ENCODE results near the gene FNIP1.
A peak's percentile ranks its signal among the peaks of the same experiment; 100 is the strongest.
"Not testable (repeated sequence)": the region's sequence is repeated elsewhere in the genome, so short reads cannot be mapped to it uniquely, and the experiment has no call there.

Gene FNIP1

DNA sequence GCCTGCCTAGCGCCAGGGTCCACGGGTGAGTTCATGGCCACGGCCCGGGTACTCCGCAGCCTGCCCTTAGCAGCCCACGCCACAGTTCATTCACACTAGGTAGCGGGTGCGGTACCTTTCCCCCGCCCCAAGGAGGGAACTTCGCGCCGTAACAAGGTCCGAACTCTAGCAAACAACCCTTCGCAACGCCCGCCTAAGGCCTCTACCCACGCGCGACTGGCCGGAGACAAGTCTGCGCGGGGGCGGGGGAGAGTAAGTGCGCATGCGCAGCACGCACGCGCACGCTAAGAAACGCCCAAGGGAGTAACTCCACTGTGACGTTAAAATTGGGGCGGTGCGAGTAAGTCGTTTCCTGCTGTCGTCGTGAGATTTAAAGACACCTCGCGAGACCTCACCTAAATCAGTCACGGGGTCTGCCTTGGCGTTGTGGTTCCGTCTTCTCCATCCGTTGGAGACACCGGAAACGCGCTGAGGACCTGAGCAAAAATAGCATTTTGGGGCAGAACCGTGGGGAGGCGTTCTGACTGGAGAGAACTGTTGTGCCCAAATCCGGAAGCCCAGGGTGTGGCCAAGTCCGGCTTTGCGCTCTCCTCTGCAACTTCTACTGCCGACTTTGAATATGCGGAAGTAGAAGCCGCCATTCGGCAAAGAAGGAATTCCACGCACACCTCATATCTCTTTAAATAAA, 161.7 kb downstream of the FNIP1 start, which contains the start of gene RAPGEF6:
Gene RAPGEF6 (minus strand): TSS at position 234 of the 688 bp plus-strand sequence. CDS start 199 bp downstream, at position 35.
- peak; percentile 93 for DNase-seq

DNA sequence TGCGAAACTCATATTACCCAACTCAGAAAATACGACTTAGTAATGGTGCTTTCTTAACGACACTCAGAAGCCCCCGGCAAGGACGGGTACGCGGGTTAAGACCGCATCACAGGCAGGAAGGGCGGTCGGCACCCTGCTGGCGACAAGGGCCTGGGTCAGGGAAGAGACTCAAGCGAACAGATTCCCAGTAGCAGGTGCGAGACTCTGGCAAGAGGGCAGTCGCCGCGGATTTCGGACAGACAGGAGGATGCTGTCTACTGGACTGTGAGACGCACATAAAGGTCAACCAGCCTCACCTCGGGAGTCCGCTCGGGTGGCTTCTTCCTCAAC, 162.2 kb downstream of the FNIP1 start:
- peak; percentile 38 for DNase-seq

DNA sequence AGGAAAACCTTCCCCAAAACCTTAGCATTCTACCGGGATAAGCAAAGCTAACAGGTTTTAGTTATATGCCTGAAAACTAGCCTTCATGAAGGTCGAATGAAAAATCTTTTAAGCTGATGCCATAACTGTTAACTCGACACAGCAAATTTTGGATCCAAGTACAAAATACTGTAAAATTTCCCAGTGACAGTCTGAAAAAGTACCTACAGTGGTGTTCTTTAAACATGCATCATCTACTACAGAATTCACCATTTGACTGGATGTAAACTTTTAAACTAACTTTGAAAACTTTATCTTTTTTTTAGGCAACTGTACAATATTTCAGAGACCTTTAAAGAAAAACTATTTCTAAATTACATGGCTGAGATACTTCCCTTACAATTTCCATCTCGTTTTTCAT, 162.6 kb downstream of the FNIP1 start:
- no peak for DNase-seq

DNA sequence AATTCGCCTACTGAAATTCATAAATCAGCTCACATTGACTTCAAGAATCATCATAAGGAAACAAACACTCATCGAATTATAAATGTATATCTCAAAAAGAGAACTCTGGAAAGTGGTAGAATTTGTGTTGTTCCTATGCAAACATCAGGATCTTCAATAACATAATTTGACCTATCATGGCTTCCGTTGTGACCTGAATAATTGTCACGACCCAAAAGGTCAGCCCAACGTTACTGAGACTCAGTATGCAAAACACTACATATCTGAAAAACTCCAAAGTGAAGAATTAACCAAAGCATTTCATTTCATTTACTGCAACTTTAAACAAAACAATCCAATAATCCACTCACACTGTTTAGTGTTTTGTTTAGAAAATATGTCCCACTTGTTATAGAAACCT, 163.0 kb downstream of the FNIP1 start:
- no peak for DNase-seq

GRCh38 chr5:131630963-131631350, 165.9 kb downstream of the FNIP1 start:
- no peak for DNase-seq

DNA sequence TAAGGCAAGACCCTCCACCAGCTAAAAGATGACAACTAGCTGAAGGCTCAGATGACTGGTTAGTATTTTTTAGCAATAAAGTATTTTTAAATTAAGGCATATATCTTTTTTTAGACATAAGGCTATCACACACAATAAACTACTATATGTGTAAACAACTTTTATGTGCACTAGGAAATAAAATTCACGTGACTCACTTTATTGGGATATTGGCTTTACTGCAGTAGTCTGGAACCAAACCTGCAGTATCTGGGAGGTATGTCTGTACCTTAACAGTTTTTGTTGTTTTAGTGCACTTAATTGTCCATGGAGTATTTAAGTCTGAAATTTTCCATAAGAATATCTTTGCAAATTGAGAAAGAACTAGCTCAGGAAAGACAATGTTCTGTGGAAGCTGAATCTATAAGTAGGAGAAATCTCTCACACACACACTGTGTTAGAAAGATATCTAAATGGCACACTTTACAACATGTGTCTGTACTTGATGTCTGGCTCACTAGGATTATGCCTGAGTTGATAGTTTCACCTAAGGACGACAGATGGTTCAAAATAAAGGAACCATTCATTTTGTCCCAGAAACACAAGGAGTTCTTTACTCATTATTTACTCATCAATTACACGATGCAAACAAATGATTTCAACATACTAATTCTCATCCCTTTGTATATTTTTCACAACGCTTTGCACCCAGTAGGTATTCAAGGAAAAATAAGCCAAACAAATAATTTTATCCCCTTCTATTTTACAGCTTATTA, 166.4 kb downstream of the FNIP1 start:
- no peak for DNase-seq

DNA sequence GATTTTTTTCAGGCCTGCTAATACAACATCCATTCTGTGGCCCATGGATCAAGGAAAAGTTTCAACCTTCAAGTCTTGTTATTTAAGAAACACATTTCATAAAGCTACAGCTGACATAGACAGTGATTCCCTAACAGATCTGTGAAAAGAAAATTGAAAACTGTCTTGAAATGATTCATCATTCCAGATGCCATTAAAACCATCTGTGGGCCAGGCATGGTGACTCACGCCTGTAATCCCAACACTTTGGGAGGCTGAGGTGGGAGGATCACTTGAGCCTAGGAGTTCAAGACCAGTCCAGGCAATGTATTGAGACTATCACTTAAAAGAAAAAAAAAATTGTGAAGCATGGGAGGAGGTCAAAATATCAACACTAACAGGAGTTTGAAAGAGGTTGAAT, 167.8 kb downstream of the FNIP1 start:
- no peak for DNase-seq

GRCh38 chr5:131627207-131627865, 169.5 kb downstream of the FNIP1 start:
- no peak for DNase-seq

GRCh38 chr5:131622633-131623032, 174.2 kb downstream of the FNIP1 start:
- DNase-seq: no peak

GRCh38 chr5:131621164-131621563, 175.7 kb downstream of the FNIP1 start:
- DNase-seq: not testable (repeated sequence)

- no peak for DNase-seq
Measured at GRCh38 chr5:131619102-131619501, 177.7 kb downstream of the FNIP1 start.

- no peak for DNase-seq
Measured at GRCh38 chr5:131617140-131617822, 179.5 kb downstream of the FNIP1 start.

DNA sequence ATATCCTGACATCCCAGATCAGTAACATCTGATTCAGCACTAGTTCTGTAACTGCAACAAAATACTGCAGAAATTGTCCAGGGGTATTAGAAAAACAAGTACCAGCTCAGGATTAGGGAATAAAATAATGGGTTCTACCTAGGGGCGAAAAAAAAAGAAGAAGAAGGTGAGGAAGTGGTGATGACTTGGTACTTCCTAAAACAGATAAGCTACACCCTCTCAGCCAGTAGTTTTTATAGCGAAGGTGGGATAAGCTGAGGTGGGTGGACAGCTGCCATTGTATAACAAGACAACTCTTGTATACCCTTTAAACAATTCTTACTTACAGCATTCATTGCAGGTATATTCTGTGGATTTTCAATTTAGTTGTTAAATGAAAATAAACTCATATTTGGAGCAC, 180.9 kb downstream of the FNIP1 start:
- DNase-seq: no peak

DNA sequence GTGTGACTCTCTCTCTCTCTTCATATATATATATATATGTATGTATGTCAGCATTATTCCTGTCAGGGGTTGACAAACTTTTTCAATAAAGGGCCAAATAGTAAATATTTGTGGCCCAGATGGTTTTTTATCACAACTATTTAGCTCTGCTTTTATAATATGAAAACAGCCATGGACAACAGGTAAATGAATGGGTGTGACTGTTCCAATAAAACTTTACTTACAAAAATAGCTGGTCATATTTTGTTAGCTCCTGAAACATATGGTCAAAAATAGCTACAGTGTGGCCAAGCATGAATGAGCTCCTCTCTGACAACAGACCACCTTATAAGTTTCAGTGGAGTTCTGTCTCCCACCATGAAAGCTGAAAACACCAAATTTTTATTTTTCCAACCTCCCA, 183.4 kb downstream of the FNIP1 start:
- no peak for DNase-seq

- no peak for DNase-seq
Measured at GRCh38 chr5:131611064-131611381, 185.8 kb downstream of the FNIP1 start.

- DNase-seq: no peak
Measured at GRCh38 chr5:131610198-131611063, 186.4 kb downstream of the FNIP1 start.

DNA sequence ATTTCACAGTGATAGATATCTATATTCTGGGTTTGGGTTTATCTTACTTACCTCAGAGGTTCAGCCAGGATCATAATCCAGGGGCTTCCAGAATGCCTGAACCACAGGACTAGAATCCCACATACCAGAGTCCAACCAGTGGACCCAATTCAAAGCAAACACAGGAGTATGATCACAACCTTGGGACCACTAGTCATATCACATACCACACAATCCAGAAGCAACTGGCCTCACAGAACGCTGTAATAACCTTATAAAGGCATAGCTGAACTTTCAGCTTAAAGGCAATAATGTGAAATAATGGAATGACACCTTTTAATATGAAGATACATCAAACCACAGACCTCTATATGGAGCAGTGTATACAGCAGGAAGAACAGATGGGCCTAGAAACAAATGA, 187.0 kb downstream of the FNIP1 start:
- no peak for DNase-seq

DNA sequence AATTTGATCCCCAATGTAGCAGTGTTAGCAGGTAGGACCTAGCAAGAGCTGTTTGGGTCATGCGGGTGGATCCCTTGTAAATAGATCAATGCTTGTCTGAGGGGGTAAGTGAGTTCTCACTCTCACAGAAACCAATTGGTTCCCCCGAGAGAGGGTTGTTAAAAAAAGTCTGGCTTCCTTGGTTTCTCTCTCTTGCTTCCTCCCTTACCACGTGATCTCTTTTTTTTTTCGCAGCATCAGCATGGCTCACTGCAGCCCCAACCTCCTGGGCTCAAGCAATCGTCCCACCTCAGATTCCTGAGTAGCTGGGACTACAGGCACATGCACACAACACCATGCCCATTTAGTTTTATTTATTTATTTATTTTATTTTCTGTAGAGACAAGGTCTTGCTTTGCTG, 188.2 kb downstream of the FNIP1 start:
- no peak for DNase-seq

- no peak for DNase-seq
Measured at GRCh38 chr5:131607903-131608540, 188.8 kb downstream of the FNIP1 start.

- DNase-seq: no peak
Measured at GRCh38 chr5:131607418-131607817, 189.4 kb downstream of the FNIP1 start.

DNA sequence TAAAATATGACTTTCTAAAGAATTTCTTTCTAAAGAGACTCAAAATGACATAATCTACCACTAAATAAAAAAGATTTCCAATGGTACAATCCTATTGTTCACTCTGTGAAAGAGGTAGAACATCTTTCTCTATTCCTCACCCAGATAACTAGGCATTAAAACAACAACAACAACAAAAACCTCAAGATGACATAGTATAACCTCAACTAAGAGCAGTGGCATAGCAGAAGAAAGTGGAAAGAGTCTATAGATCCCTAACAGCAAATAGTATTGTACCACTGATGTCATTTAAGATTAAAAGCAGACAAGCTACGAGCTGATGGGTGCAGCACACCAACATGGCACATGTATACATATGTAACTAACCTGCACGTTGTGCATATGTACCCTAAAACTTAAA, 191.7 kb downstream of the FNIP1 start:
- no peak for DNase-seq
